Left hindlimb (tissue), 1 donor: ENCODE measurements around the gene ASB6.

Source experiments
- DNase-seq: peaks from one replicate; pipeline ENCODE4 v3.0.0-alpha.2; 2018

The ASB6 gene, protein sequence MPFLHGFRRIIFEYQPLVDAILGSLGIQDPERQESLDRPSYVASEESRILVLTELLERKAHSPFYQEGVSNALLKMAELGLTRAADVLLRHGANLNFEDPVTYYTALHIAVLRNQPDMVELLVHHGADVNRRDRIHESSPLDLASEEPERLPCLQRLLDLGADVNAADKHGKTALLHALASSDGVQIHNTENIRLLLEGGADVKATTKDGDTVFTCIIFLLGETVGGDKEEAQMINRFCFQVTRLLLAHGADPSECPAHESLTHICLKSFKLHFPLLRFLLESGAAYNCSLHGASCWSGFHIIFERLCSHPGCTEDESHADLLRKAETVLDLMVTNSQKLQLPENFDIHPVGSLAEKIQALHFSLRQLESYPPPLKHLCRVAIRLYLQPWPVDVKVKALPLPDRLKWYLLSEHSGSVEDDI

DNA sequence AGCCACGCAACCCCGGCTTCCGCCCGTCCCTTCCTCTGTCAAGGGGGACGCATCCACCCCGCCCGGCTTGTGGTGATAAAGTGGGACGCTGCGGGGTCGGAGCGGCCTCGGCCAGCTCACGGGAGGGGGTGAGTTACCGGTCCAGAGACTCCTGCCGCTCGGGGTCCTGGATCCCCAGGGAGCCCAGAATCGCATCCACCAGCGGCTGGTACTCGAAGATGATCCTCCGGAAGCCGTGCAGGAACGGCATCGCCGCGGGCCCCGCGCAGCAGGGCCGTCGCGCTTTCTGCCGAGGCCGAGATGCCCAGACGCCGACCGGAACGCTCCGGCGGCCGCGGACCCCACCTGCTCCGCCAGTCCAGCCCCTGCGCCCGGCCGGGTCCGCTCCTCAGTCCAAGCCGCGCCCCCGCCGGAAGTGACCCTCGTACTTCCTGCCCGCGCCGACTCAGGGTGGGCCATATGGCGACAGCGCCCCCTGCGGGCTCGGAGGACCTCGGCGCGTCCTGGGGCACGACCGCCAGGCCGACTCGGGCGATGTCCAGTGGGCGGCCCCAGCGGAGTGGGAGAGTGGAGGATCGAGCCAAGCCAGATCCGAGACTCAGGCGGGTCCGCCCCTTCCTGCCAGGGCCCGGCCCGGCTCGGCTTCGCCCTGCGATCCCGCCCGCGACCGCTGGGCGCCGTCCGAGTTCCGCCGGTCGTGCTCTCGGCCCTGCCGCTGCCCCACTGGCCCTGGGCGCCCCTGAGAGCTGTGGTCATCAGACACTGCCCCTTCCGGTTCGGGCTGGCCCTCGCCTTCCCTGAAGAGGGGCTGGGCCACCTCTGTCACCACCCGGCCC lies at the start of gene ASB6:
ASB6 (minus strand) TSS at position 402 of the 836 bp plus-strand sequence; CDS start at position 250, 152 bp downstream.
- DNase-seq, result peak; percentile 99

GRCh38 chr9:129688285-129689043 lies 46.5 kb upstream of the ASB6 start:
- no peak for DNase-seq

- no peak for DNase-seq
These were observed 45.4 kb upstream of the ASB6 start for GRCh38 chr9:129687391-129687790.

GRCh38 chr9:129686736-129687135 lies 44.8 kb upstream of the ASB6 start:
- no peak for DNase-seq

GRCh38 chr9:129685933-129686259 lies 43.9 kb upstream of the ASB6 start:
- no peak for DNase-seq

GRCh38 chr9:129685220-129685932 lies 43.4 kb upstream of the ASB6 start:
- no peak for DNase-seq

DNA sequence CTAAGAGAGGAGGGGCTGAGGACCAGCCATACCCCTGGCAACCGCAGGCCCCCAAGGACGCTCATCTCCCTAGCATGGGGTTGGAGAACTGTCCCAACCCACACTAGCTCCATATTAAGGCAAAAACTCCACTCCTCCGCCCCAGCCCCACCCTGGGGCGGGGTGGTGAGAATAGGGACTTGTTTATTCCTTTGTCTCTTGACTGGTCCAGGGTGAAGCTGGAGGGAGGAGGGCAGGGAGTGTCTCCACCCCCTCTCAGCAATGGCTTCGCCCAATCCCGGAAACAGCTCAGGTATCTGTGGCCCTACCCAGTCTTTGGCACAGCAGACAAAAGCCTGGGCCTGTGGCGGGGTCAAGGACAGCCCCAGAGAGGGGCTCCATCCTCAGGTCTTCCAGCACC lies 40.4 kb upstream of the ASB6 start:
- DNase-seq, result no peak

- no peak for DNase-seq
These were observed 40.0 kb upstream of the ASB6 start for GRCh38 chr9:129681924-129682323.

- no peak for DNase-seq
These were observed 37.6 kb upstream of the ASB6 start for GRCh38 chr9:129679537-129679936.

- DNase-seq, result no peak
These were observed 36.9 kb upstream of the ASB6 start for GRCh38 chr9:129678844-129679243.

- peak; percentile 79 for DNase-seq
These were observed 35.5 kb upstream of the ASB6 start for GRCh38 chr9:129677456-129677855.

DNA sequence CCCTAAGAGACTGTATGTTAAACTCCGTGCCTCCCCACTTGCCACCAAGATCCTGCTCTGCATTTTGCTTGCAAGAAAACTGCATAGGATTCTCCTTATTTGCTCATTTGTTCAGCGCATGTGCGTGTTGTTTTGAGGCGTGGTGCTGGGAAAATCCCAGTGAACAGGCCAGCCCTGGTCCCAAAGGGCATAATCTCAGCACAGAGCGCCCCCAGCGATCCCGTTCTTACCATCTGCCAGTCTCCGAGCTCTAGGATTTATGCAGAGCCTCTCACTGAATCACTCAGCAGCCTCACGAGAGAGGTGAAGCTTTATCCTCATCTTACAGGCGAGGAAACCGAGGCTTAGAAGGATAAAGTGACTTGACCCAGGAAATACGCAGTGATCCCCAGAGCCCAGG lies 35.0 kb upstream of the ASB6 start:
- no peak for DNase-seq

- DNase-seq, result no peak
These were observed 34.3 kb upstream of the ASB6 start for GRCh38 chr9:129676287-129676686.

DNA sequence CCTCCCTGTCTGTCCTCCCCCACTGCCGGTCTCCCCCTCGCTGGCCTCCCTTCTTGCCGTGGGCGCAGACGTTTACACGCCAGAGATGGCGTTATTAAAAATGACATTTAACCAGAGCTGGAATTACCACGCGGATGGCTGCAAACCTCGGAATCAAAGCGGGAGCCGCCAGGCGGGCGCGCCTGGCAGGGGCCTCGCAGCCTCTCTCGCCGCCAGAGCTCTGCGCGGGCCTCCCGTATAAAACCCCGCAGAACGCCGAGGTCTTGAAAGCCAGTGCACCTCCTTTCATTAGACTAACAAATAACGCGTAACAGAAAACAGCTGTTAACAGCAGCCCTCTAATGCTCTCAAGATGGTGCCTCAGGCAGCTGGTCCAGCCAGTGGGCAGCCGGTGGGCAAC lies 33.7 kb upstream of the ASB6 start:
- no peak for DNase-seq

DNA sequence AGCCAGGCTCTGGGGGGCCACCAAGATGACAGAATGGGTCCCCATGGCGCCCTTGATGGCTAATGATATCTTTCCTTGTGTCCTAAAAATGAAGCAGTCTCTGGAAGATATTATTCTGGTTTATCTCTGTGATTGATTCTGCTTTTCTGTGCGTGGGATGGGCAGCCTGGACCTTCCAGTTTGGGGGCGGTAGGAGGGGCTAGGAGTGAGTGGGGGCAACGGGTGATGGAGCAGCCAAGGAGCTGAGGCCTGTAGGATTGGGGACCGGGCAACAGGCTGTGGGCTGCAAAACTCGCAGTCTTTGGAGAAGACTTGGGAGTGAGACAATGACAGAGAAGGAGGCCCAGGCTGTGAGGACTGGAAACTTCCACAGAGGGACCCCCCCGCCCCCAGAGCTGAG lies 32.3 kb upstream of the ASB6 start:
- DNase-seq, result no peak

- DNase-seq, result no peak
These were observed 31.7 kb upstream of the ASB6 start for GRCh38 chr9:129673602-129674001.

DNA sequence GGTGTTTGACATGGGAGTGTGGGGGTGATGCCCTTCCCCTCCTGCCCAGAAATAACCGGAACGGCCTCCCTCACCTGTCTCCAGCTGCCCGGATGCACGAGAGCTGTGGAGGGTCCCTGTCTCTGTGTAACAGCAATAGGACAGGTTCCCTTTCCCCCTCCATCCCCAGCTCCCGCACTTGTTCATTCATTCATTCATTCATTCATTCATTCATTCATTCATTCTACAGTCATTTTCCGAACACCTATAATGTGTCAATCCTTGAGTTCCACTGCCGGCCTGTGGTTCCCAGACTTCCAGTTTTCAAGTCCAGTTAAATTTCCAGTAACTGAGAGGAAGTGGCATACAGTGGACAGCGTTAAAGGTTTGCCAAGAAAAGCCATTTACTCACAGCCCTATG lies 30.8 kb upstream of the ASB6 start:
- no peak for DNase-seq

DNA sequence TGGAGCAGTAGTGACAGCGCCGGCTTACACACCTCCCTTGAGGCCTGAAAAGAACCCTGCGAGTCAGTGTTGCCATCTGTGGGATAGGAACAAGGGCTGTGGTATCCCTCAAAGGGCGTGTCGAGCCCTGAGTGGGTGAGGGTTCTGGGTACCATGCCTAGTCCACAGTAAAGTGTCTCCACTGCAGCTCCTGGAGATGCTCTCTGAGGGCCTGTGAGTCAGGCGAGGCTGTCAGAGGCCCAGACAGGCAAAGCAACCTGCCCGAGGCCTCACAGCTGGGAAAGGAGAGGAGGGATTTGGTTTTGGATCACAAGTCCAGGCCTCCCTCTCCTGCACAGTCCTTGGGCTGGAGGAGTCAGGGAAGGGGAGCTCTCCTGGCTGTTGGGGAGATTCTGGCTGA lies 29.6 kb upstream of the ASB6 start:
- DNase-seq, result no peak

GRCh38 chr9:129671065-129671464 lies 29.1 kb upstream of the ASB6 start:
- DNase-seq, result no peak

DNA sequence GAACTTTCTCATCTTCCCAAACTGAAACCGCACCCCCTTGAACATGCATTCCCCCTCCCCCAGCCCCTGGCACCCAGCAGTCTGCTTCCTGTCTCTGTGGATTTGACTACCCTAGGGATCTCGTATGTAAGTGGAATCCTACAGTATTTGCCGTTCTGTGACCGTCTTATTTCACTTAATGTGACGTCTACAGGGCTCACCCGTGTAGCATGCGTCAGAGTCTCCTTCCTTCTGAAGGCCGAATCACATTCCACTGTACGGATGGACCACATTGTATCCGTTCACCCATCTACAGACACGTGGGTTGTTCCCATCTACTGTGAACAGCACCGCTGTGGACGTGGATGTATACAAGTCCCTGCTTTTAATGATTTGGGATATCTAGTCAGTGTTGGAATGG lies 28.0 kb upstream of the ASB6 start:
- no peak for DNase-seq

- no peak for DNase-seq
These were observed 27.3 kb upstream of the ASB6 start for GRCh38 chr9:129669141-129669718.

DNA sequence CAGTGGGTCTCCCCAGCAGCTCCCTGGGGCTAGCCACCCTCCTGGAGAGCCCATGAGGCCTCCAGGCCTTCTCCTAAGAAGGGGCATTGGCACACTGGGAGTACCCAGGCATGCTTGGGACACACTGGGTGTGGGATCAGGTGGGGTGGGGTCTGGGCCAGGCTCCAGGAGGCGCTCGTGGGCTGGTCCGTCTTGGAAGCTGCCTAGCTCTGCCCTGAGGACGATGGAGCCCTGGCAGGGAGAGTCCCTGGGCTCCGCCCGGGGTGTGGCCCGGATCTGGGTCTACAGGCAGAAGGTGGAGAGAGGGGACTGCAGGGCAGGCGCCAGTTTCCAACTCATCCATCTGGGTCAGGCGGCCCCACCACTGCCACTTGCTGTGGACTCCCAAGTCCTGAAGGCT lies 25.9 kb upstream of the ASB6 start:
- no peak for DNase-seq
